ENCODE data around the gene MAP4K4.
"Not testable (repeated sequence)": the region's sequence is repeated elsewhere in the genome, so short reads cannot be mapped to it uniquely, and the experiment has no call there.

The MAP4K4 gene

GRCh38 chr2:101931402-101931801 lies 233.9 kb downstream of the MAP4K4 start:
- DNase-seq, result no peak

- DNase-seq, result not testable (repeated sequence)
Measured at GRCh38 chr2:101935764-101936163, 238.3 kb downstream of the MAP4K4 start.

- no peak for DNase-seq
Measured at GRCh38 chr2:101942851-101943250, 245.3 kb downstream of the MAP4K4 start.
